Measurements from ENCODE around the gene MAN1A1.

Gene MAN1A1

GRCh38 chr6:119133400-119133799, 216.2 kb downstream of the MAN1A1 start:
- DNase-seq: no peak

GRCh38 chr6:119132261-119132981, 217.1 kb downstream of the MAN1A1 start:
- no peak for DNase-seq

DNA sequence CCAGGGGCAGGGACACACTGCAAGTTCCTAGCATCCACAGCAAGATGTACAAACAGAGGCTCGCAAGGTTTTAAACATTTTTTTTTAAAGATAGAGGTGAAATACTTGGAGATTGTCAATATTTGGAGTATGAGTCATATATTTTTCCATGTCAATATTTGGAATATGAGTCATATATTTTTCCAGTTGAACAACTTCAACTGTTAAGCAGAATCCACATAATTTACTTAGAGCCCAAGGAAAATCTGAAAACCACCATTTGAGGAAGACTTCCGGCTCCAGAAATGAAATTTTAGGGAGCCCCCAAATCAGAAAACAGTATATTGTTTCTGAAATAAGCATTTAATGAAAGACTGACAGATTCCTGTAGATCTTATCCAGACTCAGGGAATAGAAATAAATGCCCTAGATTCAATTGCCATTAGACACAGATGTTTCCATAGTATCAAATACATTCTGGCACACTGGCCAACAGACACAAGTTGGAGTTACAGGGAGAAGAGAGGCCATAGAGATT, 219.5 kb downstream of the MAN1A1 start:
- DNase-seq: no peak

- no peak for DNase-seq
These were observed 220.2 kb downstream of the MAN1A1 start for GRCh38 chr6:119129148-119129967.

GRCh38 chr6:119128252-119128912, 221.2 kb downstream of the MAN1A1 start:
- no peak for DNase-seq

DNA sequence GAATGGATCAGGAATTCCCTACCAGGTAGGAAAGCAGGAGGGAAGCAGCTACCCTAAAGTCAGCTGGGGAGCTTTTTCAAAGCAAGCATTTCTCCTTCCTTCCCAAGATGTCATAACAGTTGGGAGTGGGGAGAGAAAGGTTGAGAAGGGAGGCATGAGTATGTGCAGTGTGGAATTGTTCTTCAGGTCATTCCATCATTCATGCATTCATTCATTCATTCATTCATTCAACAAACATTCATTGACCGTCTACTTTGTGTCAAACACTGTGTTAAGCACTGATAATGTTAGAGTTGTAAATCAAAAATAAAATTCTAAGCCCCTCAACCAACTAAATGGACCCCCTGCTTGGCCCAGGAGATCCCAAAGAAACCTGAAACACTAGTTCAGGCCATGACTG, 221.9 kb downstream of the MAN1A1 start:
- DNase-seq: no peak

Measured in T1000 (cell line).